Tibial nerve (tissue), 4 donors: ENCODE measurements around the gene SCP2.

ENCODE experiments used
- EP300 ChIP-seq, 2 donors: sonication (generic); formaldehyde crosslinking; IDR thresholded peaks; one replicate each; pipeline ENCODE4 v1.6.1; 2017; ENCODE audit warnings: antibody characterized with exemption in 2 of 2, mild to moderate bottlenecking in 1 of 2
- POLR2A ChIP-seq, 2 donors: fragments of 450-650 bp; IDR thresholded peaks; one replicate each; pipeline ENCODE4 v1.6.1; 2017; ENCODE audit warnings: antibody characterized with exemption in 2 of 2, mild to moderate bottlenecking in 2 of 2, moderate library complexity in 2 of 2
- TF ChIP-seq, protein P1 (sequence below), 5 experiments: fragments of 200-600 bp in 3 of 5; fragments of 450-650 bp in 2 of 5; sonication (generic) in 3 of 5; IDR thresholded peaks; one replicate each; pipeline ENCODE4 v1.5.1; 2016 to 2019; ENCODE audit warnings: antibody characterized with exemption in 5 of 5, mild to moderate bottlenecking in 3 of 5, moderate library complexity in 2 of 5

DNA sequence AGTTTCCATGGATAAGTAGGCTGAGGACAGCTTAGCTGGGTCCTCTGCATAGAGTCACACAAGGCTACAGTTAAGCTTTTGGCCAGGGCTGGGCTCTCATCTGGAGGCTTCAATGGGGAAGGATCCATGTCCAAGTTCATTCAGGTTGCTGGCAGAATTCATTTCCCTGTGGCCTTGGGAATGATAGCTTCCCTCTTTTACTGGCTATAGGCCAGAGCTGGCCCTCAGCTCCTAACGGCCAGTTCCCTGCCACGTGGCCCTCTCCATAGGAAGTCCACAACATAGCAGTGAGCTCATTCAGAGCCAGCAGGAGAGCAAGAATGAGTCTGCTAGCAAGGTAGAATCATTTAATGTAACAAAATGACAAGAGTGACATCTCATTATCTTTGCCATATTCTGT is 119.9 kb downstream of the SCP2 start:
- TF ChIP-seq, protein P1, sequence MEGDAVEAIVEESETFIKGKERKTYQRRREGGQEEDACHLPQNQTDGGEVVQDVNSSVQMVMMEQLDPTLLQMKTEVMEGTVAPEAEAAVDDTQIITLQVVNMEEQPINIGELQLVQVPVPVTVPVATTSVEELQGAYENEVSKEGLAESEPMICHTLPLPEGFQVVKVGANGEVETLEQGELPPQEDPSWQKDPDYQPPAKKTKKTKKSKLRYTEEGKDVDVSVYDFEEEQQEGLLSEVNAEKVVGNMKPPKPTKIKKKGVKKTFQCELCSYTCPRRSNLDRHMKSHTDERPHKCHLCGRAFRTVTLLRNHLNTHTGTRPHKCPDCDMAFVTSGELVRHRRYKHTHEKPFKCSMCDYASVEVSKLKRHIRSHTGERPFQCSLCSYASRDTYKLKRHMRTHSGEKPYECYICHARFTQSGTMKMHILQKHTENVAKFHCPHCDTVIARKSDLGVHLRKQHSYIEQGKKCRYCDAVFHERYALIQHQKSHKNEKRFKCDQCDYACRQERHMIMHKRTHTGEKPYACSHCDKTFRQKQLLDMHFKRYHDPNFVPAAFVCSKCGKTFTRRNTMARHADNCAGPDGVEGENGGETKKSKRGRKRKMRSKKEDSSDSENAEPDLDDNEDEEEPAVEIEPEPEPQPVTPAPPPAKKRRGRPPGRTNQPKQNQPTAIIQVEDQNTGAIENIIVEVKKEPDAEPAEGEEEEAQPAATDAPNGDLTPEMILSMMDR (IDR thresholded peaks at IDR 0.05) = no peak
- TF ChIP-seq EP300 (IDR thresholded peaks at IDR 0.05) = no peak
- TF ChIP-seq POLR2A (IDR thresholded peaks at IDR 0.05) = no peak
